Stomach (tissue), 9 donors: Measurements from ENCODE around the gene PPM1F. TPM values are rescaled to one million over a fixed set of nuclear protein-coding genes. Genes with fewer than 3 reads are reported as not detected.
"Not testable (repeated sequence)": the region's sequence is repeated elsewhere in the genome, so short reads cannot be mapped to it uniquely, and the experiment has no call there.

ENCODE experiments used
- DNase-seq, 2 donors: peaks; one replicate each; pipeline versions ENCODE4 v3.0.0 to v3.0.0-alpha.2; 2013 to 2019
- H3K27ac ChIP-seq, 5 donors: fragments of 200-600 bp in 4 of 5; sonication (generic) in 4 of 5; one replicate each; pipeline ENCODE4 v1.5.1; 2013 to 2019; ENCODE audit warnings: mild to moderate bottlenecking in 1 of 5, moderate library complexity in 1 of 5
- H3K27me3 ChIP-seq, 3 donors: fragments of 200-600 bp; sonication (generic); one replicate each; pipeline ENCODE4 v1.5.1; 2017 to 2019; ENCODE audit warnings: mixed run types in 1 of 3
- H3K36me3 ChIP-seq, 4 donors: fragments of 200-600 bp; sonication (generic); 1 replicate in 3 of 4; 2 replicates in 1 of 4; pipeline ENCODE4 v1.5.1; 2016 to 2019
- H3K4me1 ChIP-seq, 4 donors: fragments of 200-600 bp; sonication (generic); one replicate each; pipeline ENCODE4 v1.5.1; 2016 to 2019
- H3K4me3 ChIP-seq, 4 donors: fragments of 200-600 bp; sonication (generic) in 3 of 4; one replicate each; pipeline ENCODE4 v1.5.1; 2016 to 2019; ENCODE audit warnings: mild to moderate bottlenecking in 1 of 4
- H3K9me3 ChIP-seq, 4 donors: fragments of 200-600 bp; sonication (generic); one replicate each; pipeline ENCODE4 v1.5.1; 2016 to 2019
- EP300 ChIP-seq: sonication (generic); formaldehyde crosslinking; IDR thresholded peaks from one replicate; pipeline ENCODE4 v1.6.1; 2017; ENCODE audit warnings: antibody characterized with exemption
- POLR2A ChIP-seq, 4 donors: fragments of 450-650 bp; IDR thresholded peaks; one replicate each; pipeline ENCODE4 v1.6.1; 2016; ENCODE audit warnings: antibody characterized with exemption in 4 of 4, control low read depth in 2 of 4, mild to moderate bottlenecking in 1 of 4, moderate library complexity in 1 of 4
- POLR2AphosphoS5 ChIP-seq, 3 donors: sonication (generic); formaldehyde crosslinking; IDR thresholded peaks; one replicate each; pipeline ENCODE4 v1.6.1; 2016; ENCODE audit warnings: antibody characterized with exemption in 3 of 3
- WGBS, 5 donors: extraction: QIAGEN DNeasy Blood & Tissue Kit in 3 of 5; methylation state at CpG; one replicate each; pipeline versions ENCODE4 v1.1.5 to v1.1.7; 2013 to 2018; 5-methylcytosine and 5-hydroxymethylcytosine counted together
- intact Hi-C: fragments of 100-400 bp; cut with DNase I; formaldehyde crosslinking; loops from one replicate; pipeline ENCODE4 v1.15.1; 2023; ENCODE audit warnings: low total_unique reads
- polyA plus RNA-seq, 3 donors: library from polyadenylated mRNA; stranded (reverse); fragments of 200-250 nt; gene quantifications; one replicate each; pipeline ENCODE4 v1.2.3, GENCODE V29; 2013
- total RNA-seq, 5 donors: library from RNA; depleted of rRNA; stranded (reverse); fragments of >200 nt; gene quantifications; one replicate each; pipeline versions ENCODE4 v1.1.0 to v1.2.3, GENCODE V29; 2014 to 2016
- TF ChIP-seq, protein P1 (sequence below), 7 experiments: fragments of 450-650 bp in 4 of 7; fragments of 200-600 bp in 3 of 7; sonication (generic) in 3 of 7; IDR thresholded peaks; one replicate each; pipeline ENCODE4 v1.5.1; 2016 to 2019; ENCODE audit warnings: antibody characterized with exemption in 7 of 7, control low read depth in 2 of 7, mild to moderate bottlenecking in 1 of 7
- donor health status: healthy with polysubstance abuse.
- donor health status: Bipolar disorder and iron deficiency.
- donor health status: healthy.

PPM1F gene
- total and polyA plus RNA-seq, 8 donors: 6.7 to 285 (median 16.8) TPM

DNA sequence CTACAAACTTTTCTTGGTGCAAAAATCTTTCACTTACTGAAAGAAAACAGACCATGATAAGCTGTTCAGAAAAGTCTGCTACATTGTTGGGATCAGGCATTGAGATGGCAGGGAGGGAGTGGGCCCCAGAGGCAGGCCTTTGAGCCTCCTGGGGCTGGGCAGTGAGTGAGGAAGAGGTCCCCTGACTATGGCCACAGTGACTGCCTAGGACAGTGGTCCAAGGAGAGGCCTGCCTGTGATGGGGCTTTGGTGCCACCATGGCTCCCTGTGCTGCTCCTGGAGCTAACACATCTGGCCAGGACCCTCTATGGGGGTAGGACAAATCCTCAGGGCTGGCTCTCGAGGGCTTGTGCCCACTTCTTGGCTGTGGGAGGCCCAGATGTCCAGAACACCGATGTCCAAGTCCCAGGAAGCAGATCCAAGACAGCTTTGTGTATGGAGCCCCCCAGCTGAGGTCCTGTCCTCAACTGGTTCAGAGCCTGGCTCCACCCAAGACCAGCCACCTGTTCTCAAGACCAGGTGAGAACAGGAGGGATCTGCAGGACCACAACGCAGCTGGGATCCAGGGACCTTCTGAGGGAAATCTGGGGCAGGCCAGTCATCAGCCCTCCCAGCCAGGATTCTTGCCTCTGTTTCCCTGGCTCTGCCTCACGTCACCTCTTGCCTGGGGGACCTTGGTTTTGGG is 36.9 kb downstream of the PPM1F start:
- Histone ChIP-seq H3K27ac (no peak overlapping the region), H3K36me3 (peaks cover 0 to 18% (median 12%) of the 10 kb centered on the region in 4 donors), H3K4me3 (no peak overlapping the region), H3K4me1 (peaks cover 0 to 12% (median 6%) of the 10 kb centered on the region in 4 donors), H3K9me3 (no peaks in the 10 kb centered on the region), H3K27me3 (no peaks in the 10 kb centered on the region)
- WGBS, 5 donors: 85 to 100% (median 90%) methylated on average over 2 to 4 of the region's 4 CpGs
- TF ChIP-seq POLR2AphosphoS5 (IDR thresholded peaks at IDR 0.05): no peak
- TF ChIP-seq, protein P1, sequence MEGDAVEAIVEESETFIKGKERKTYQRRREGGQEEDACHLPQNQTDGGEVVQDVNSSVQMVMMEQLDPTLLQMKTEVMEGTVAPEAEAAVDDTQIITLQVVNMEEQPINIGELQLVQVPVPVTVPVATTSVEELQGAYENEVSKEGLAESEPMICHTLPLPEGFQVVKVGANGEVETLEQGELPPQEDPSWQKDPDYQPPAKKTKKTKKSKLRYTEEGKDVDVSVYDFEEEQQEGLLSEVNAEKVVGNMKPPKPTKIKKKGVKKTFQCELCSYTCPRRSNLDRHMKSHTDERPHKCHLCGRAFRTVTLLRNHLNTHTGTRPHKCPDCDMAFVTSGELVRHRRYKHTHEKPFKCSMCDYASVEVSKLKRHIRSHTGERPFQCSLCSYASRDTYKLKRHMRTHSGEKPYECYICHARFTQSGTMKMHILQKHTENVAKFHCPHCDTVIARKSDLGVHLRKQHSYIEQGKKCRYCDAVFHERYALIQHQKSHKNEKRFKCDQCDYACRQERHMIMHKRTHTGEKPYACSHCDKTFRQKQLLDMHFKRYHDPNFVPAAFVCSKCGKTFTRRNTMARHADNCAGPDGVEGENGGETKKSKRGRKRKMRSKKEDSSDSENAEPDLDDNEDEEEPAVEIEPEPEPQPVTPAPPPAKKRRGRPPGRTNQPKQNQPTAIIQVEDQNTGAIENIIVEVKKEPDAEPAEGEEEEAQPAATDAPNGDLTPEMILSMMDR (IDR thresholded peaks at IDR 0.05): no peak
- no peak for TF ChIP-seq POLR2A (IDR thresholded peaks at IDR 0.05)
- no peak for TF ChIP-seq EP300
- DNase-seq: no peak
- intact Hi-C loops: no loop called here

DNA sequence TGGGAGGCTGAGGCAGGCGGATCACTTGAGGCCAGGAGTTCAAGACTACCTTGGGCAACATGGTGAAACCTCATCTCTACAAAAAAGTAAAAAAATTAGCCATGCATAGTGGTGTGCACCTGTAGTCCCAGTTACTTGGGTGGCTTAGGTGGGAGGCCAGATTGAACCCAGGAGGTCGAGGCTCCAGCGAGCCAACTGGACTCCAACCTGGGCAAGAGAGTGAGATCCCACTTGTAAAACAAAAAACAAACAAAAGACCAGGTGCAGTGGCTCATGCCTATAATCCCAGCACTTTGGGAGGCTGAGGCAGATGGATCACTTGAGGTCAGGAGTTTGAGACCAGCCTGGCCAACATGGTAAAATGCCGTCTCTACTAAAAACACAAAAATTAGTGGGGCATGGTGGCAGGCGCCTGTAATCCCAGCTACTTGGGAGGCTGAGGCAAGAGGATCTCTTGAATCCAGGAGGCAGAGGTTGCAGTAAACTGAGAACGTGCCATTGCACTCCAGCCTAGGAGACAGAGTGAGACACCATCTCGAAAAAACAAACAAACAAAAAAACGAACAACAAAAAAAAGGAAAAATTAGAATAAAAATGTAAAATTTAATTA is 38.5 kb downstream of the PPM1F start:
- DNase-seq, intact Hi-C loops, H3K27ac ChIP-seq, H3K4me3 ChIP-seq, H3K36me3 ChIP-seq, H3K27me3 ChIP-seq, H3K9me3 ChIP-seq: not testable (repeated sequence)
- peaks cover 0 to 12% (median 6%) of the 10 kb centered on the region in 4 donors for H3K4me1 ChIP-seq
- WGBS, 5 donors: 87 to 97% (median 91%) methylated on average over 8 of the region's 8 CpGs

DNA sequence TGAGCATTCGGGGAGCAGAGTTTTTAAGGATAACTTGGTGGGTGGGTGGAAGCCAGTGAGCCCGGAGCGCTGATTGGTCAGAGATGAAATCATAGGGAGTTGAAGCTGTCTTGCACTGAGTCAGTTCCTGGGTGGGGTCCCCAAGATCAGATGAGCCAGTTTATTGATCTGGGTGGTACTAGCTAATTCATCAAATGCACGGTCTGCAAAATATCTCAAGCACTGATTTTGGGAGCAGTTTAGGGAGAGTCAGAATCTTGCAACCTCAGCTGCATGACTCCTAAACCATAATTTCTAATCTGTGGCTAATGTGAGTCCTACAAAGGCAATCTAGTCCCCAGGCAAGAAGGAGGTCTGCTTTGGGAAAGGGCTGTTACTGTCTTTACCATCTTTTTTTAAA is 42.3 kb downstream of the PPM1F start:
- H3K36me3 ChIP-seq, DNase-seq, H3K27ac ChIP-seq, H3K4me1 ChIP-seq, H3K4me3 ChIP-seq, intact Hi-C loops, H3K27me3 ChIP-seq, H3K9me3 ChIP-seq: not testable (repeated sequence)
- 76 to 94% (median 82%) methylated on average over 4 of the region's 4 CpGs for WGBS, 5 donors

DNA sequence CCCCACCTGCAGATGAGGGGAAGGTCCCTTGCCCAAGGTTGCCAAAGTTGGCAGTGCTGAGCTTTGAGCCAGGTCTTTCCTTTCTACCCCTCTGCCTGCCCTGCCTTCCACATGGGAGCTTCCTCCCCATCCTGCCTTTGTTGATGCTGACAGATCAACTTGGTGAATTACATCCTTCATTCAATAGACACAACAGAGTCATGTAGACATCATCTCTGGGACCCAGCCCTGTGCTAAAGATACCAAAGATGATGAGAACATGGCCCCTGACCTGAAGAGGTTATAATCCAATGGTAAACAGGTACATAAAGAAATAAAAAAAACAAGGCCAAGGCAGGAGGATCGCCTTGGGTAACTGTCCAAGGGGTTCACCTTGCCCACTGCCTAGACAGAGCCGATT is 42.8 kb downstream of the PPM1F start:
- Histone ChIP-seq H3K27ac (no peak overlapping the region), H3K9me3 (no peaks in the 10 kb centered on the region), H3K4me3 (no peak overlapping the region), H3K36me3 (no peaks in the 10 kb centered on the region), H3K27me3 (no peaks in the 10 kb centered on the region), H3K4me1 (no peaks in the 10 kb centered on the region)
- WGBS, 5 donors: 90 to 100% (median 94%) methylated on average over 2 of the region's 2 CpGs
- no peak for DNase-seq
- intact Hi-C loops: no loop called here
- TF ChIP-seq, protein P1 (IDR thresholded peaks at IDR 0.05): no peak
- TF ChIP-seq POLR2A (IDR thresholded peaks at IDR 0.05): no peak
- no peak for TF ChIP-seq EP300
- TF ChIP-seq POLR2AphosphoS5 (IDR thresholded peaks at IDR 0.05): no peak

- no peaks in the 10 kb centered on the region for H3K9me3 ChIP-seq
- no peaks in the 10 kb centered on the region for H3K4me1 ChIP-seq
- intact Hi-C loops: no loop called here
- no peak overlapping the region for H3K27ac ChIP-seq
- no peak for TF ChIP-seq EP300
- no peak for TF ChIP-seq POLR2A (IDR thresholded peaks at IDR 0.05)
- no peak for TF ChIP-seq POLR2AphosphoS5 (IDR thresholded peaks at IDR 0.05)
- TF ChIP-seq, protein P1 (IDR thresholded peaks at IDR 0.05): no peak
- no peaks in the 10 kb centered on the region for H3K27me3 ChIP-seq
- H3K4me3 ChIP-seq: no peak overlapping the region
- no peak for DNase-seq
- H3K36me3 ChIP-seq: peaks cover 0 to 7% (median 0%) of the 10 kb centered on the region in 4 donors
- 83 to 92% (median 85%) methylated on average over 7 of the region's 7 CpGs for WGBS, 5 donors
Measured at GRCh38 chr22:21907638-21908522, 44.8 kb downstream of the PPM1F start.

- H3K36me3 ChIP-seq, H3K9me3 ChIP-seq, intact Hi-C loops, H3K27me3 ChIP-seq, H3K4me1 ChIP-seq, DNase-seq, H3K27ac ChIP-seq, H3K4me3 ChIP-seq: not testable (repeated sequence)
- 95 to 99% (median 97%) methylated on average over 11 of the region's 11 CpGs for WGBS, 5 donors
Measured at GRCh38 chr22:21905234-21905633, 47.4 kb downstream of the PPM1F start.
